Left lung (tissue), 10 donors: ENCODE results near the gene COL3A1. TPM values are rescaled to one million over a fixed set of nuclear protein-coding genes. Genes with fewer than 3 reads are reported as not detected.

ENCODE experiments used
- ATAC-seq: fragments of 200-7000 bp; cut with Tn5 transposase; one replicate; pipeline ENCODE4 v1.9.1; 2020; ENCODE audit warnings: moderate library complexity
- DNase-seq, 4 donors: peaks; one replicate each; pipeline ENCODE4 v3.0.0-alpha.2; 2013 to 2020
- H3K27ac ChIP-seq, 2 donors: fragments of 200-600 bp; sonication (generic) in 1 of 2; one replicate each; pipeline versions ENCODE4 v1.5.0 to v1.8.0; 2020 to 2021
- H3K27me3 ChIP-seq, 2 donors: fragments of 200-600 bp; sonication (generic) in 1 of 2; one replicate each; pipeline versions ENCODE4 v1.5.0 to v1.8.0; 2020 to 2021
- H3K36me3 ChIP-seq, 2 donors: fragments of 200-600 bp; sonication (generic) in 1 of 2; one replicate each; pipeline versions ENCODE4 v1.5.0 to v1.8.0; 2020 to 2021
- H3K4me1 ChIP-seq, 2 donors: fragments of 200-600 bp; one replicate each; pipeline ENCODE4 v1.8.0; 2021
- H3K4me3 ChIP-seq, 2 donors: fragments of 200-600 bp; sonication (generic) in 1 of 2; one replicate each; pipeline versions ENCODE4 v1.5.0 to v1.8.0; 2020 to 2021; ENCODE audit warnings: mild to moderate bottlenecking in 1 of 2
- H3K9me3 ChIP-seq, 2 donors: fragments of 200-600 bp; sonication (generic) in 1 of 2; one replicate each; pipeline versions ENCODE4 v1.5.0 to v1.8.0; 2020 to 2021
- CTCF ChIP-seq, 2 donors: fragments of 200-600 bp; sonication (generic) in 1 of 2; IDR thresholded peaks; one replicate each; pipeline versions ENCODE4 v1.5.0 to v1.8.0; 2021; ENCODE audit warnings: antibody characterized with exemption in 2 of 2
- intact Hi-C, 2 donors: fragments of 100-400 bp; cut with DNase I; formaldehyde crosslinking; loops; one replicate each; pipeline versions ENCODE4 v1.11.2 to v1.14.2; 2022
- polyA plus RNA-seq, 6 donors: library from polyadenylated mRNA; unstranded; fragments of 120-200 nt; gene quantifications; one replicate each; pipeline ENCODE4 v1.2.1, GENCODE V29; 2013; ENCODE audit not compliant: insufficient read length in 6 of 6
- total RNA-seq, 2 donors: library from RNA; stranded (reverse); fragmentation: NEBNext Ultra II Directional; extraction: Animal tissue kit (Norgen Biotek cat#: 25700); gene quantifications; one replicate each; pipeline ENCODE4 v1.2.1, GENCODE V29; 2021
- donor health status: DM: no; HTN: yes; CAD: no.
- donor health status: DM: no; HTN: no; CAD: no.

COL3A1 gene
- total and polyA plus RNA-seq, 8 donors: 1,070 to 5,576 (median 1,351) TPM

DNA sequence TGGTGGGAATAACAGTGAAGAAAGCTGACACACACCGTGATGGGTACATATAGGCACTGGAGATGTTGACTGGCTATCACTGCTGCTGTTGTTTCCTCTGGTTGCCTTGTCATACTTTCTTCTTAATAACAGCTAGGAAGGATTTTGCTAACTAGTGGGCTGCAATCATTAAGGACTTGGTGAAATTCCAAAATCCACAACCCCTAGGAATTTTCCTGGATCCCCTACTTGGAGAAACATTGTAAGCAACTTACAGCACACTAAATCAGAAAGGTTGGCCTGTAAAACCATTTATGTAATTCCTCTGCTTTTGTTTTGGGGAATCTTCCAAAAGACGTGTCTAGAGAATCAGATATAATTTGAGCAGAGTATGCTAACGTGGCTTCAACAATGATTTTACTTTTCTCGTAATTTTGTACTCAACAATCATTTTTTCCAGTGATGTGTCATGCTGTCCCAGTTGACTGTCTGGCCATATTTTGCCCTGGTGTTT, 8.0 kb upstream of the COL3A1 start:
- no peaks in the 10 kb centered on the region for H3K9me3 ChIP-seq
- H3K27ac ChIP-seq: no peak overlapping the region
- H3K4me1 ChIP-seq: no peaks in the 10 kb centered on the region
- H3K36me3 ChIP-seq: no peaks in the 10 kb centered on the region
- no peak for TF ChIP-seq CTCF (IDR thresholded peaks at IDR 0.05)
- H3K4me3 ChIP-seq: no peak overlapping the region
- ATAC-seq (peak; percentile 57), DNase-seq (no peak)
- intact Hi-C loops: no loop called here
- H3K27me3 ChIP-seq: no peaks in the 10 kb centered on the region

DNA sequence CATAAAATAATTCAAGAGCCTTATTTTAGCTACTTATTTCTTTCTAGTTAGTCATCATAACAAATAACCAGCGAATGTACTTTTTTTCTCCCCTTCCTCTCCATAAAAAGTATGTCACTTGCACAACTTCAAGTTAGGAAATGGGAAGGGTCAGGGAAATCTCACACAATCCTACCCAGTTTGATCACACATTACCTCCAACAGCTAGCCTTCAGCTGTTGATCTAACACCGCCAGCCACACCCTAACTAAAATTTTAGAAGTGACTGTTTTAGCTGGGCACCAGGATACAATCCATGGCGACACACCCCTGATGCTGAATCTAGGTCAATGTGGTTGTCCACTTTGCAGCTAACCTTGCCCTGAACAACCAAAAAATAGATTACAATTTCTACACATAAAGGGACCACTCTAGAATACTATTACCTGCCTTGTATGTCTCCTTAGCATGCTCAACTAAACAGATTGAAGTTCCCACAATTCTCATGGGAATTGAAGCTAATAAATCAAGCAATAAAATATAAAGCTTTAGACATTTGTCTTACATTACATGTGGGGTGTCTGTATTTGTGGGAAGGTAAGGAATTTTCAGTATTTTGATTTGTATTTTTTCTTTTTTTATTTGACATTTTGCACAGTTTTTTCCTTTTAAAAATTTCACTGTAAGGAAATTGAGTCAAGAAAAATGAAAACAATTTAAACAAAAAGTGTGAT, 7.3 kb upstream of the COL3A1 start:
- no peak for ATAC-seq
- no peak overlapping the region for H3K4me3 ChIP-seq
- peak overlapping the region in 1 of 2 donors; percentile 65 for H3K27ac ChIP-seq
- intact Hi-C loops: no loop called here
- H3K27me3 ChIP-seq: no peaks in the 10 kb centered on the region
- H3K4me1 ChIP-seq: no peaks in the 10 kb centered on the region
- no peaks in the 10 kb centered on the region for H3K36me3 ChIP-seq
- no peak for TF ChIP-seq CTCF (IDR thresholded peaks at IDR 0.05)
- no peak for DNase-seq
- no peaks in the 10 kb centered on the region for H3K9me3 ChIP-seq

GRCh38 chr2:188969236-188969635, 4.9 kb upstream of the COL3A1 start:
- Histone ChIP-seq H3K9me3 (no peaks in the 10 kb centered on the region), H3K4me3 (no peak overlapping the region), H3K27me3 (no peaks in the 10 kb centered on the region), H3K27ac (peak overlapping the region in 1 of 2 donors; percentile 34), H3K36me3 (no peaks in the 10 kb centered on the region), H3K4me1 (no peaks in the 10 kb centered on the region)
- no peak for ATAC-seq
- no peak for TF ChIP-seq CTCF (IDR thresholded peaks at IDR 0.05)
- DNase-seq: no peak
- intact Hi-C loops: no loop called here

DNA sequence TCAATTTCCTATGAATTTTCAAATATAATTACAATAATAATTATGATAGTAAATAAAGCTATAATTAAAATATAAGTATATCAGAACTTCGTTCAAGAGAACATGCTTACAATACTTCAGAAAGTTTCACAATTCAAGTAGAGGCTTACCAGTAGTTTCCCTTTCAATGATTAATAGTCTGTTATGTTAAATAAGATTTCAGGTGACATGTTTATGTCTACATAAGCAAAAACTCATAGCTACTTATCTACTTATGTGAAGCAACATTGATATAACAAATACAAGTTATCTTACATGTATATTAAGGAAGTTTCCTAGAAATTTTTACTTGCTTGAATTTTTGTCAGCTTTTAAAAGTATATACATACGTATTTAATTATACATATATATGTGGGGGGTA, 4.5 kb upstream of the COL3A1 start:
- no peaks in the 10 kb centered on the region for H3K9me3 ChIP-seq
- H3K4me1 ChIP-seq: no peaks in the 10 kb centered on the region
- no peak overlapping the region for H3K4me3 ChIP-seq
- TF ChIP-seq CTCF (IDR thresholded peaks at IDR 0.05): no peak
- ATAC-seq: no peak
- no peaks in the 10 kb centered on the region for H3K27me3 ChIP-seq
- no peaks in the 10 kb centered on the region for H3K36me3 ChIP-seq
- DNase-seq: no peak
- H3K27ac ChIP-seq: peak overlapping the region in 1 of 2 donors; percentile 34
- intact Hi-C loops: loop anchor here in 1 of 2 donors (10.0 kb wide), 1 partner anchor 445 kb away; no protein-coding TSS in a partner anchor

DNA sequence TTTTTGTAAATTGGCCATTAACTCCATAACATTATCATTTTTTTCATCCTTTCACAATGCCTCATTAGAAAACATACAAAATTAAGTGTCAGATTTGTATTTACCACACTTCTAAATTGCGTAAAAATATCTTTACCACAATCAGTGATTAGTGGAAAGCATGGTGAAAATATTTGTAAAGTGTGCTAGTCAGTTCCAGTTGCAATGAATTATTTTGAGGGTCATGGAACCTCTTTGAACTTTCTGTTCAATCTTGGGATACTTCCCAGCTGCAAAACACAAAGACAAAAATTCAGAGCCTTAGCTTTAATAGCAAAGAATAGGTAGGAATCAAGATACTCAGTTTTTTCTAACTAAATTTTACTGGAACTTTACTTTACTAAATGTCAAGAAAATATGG, 4.0 kb upstream of the COL3A1 start:
- Histone ChIP-seq H3K27me3 (no peaks in the 10 kb centered on the region), H3K27ac (peak overlapping the region in 1 of 2 donors; percentile 34), H3K9me3 (no peaks in the 10 kb centered on the region), H3K4me3 (no peak overlapping the region), H3K36me3 (no peaks in the 10 kb centered on the region), H3K4me1 (no peaks in the 10 kb centered on the region)
- intact Hi-C loops: loop anchor here in 1 of 2 donors (10.0 kb wide), 1 partner anchor 445 kb away; no protein-coding TSS in a partner anchor
- DNase-seq: no peak
- no peak for ATAC-seq
- TF ChIP-seq CTCF (IDR thresholded peaks at IDR 0.05): no peak
